Parathyroid adenoma (tissue), 2 donors: ENCODE results near the gene ATRAID.
A peak's percentile ranks its signal among the peaks of the same experiment; 100 is the strongest.

Source experiments
- H2AFZ ChIP-seq: fragments of 300-600 bp; sonication (generic); one replicate; pipeline ENCODE4 v1.7.0; 2017; ENCODE audit warnings: antibody characterized with exemption, mild to moderate bottlenecking
- H3K27ac ChIP-seq: fragments of 300-600 bp; sonication (generic); one replicate; pipeline ENCODE4 v1.7.0; 2017
- H3K27me3 ChIP-seq: fragments of 300-600 bp; sonication (generic); one replicate; pipeline ENCODE4 v1.7.0; 2017; ENCODE audit warnings: low read length; ENCODE audit not compliant: control insufficient read depth, insufficient read depth
- H3K36me3 ChIP-seq: fragments of 300-600 bp; sonication (generic); one replicate; pipeline ENCODE4 v1.7.0; 2017; ENCODE audit warnings: low read length; ENCODE audit not compliant: control insufficient read depth, insufficient read depth
- H3K4me1 ChIP-seq: fragments of 300-600 bp; sonication (generic); one replicate; pipeline ENCODE4 v1.7.0; 2017; ENCODE audit warnings: control low read depth
- H3K4me2 ChIP-seq: fragments of 300-600 bp; sonication (generic); one replicate; pipeline ENCODE4 v1.7.0; 2017; ENCODE audit warnings: low read length
- H3K4me3 ChIP-seq: fragments of 300-600 bp; sonication (generic); one replicate; pipeline ENCODE4 v1.7.0; 2017; ENCODE audit warnings: low read depth, low read length
- H3K79me2 ChIP-seq: fragments of 300-600 bp; sonication (generic); one replicate; pipeline ENCODE4 v1.7.0; 2017; ENCODE audit warnings: control low read depth
- H3K9ac ChIP-seq: fragments of 300-600 bp; sonication (generic); one replicate; pipeline ENCODE4 v1.7.0; 2017; ENCODE audit warnings: mild to moderate bottlenecking
- H3K9me3 ChIP-seq: fragments of 300-600 bp; sonication (generic); one replicate; pipeline ENCODE4 v1.7.0; 2017; ENCODE audit warnings: low read length; ENCODE audit not compliant: control insufficient read depth
- CTCF ChIP-seq: fragments of 300-600 bp; sonication (generic); IDR thresholded peaks from one replicate; pipeline ENCODE4 v1.7.0; 2017; ENCODE audit warnings: antibody characterized with exemption, mild to moderate bottlenecking
- donor health status: primary hyperparathyroidism.

ATRAID gene

GRCh38 chr2:27208486-27209050 is 3.3 kb upstream of the ATRAID start:
- H3K4me1 ChIP-seq = peaks cover 9% of the 10 kb centered on the region
- no peak for TF ChIP-seq CTCF
- H2AFZ ChIP-seq = no peak overlapping the region
- no peak overlapping the region for H3K27ac ChIP-seq
- H3K36me3 ChIP-seq = no peaks in the 10 kb centered on the region
- no peak overlapping the region for H3K4me3 ChIP-seq
- no peaks in the 10 kb centered on the region for H3K9me3 ChIP-seq
- H3K27me3 ChIP-seq = no peaks in the 10 kb centered on the region
- no peaks in the 10 kb centered on the region for H3K79me2 ChIP-seq
- no peak overlapping the region for H3K4me2 ChIP-seq
- no peak overlapping the region for H3K9ac ChIP-seq

GRCh38 chr2:27209621-27210401 is 2.0 kb upstream of the ATRAID start:
- no peak for TF ChIP-seq CTCF
- H3K36me3 ChIP-seq = no peaks in the 10 kb centered on the region
- peaks cover 2% of the 10 kb centered on the region for H3K79me2 ChIP-seq
- H3K9ac ChIP-seq = no peak overlapping the region
- no peak overlapping the region for H2AFZ ChIP-seq
- H3K4me2 ChIP-seq = no peak overlapping the region
- H3K9me3 ChIP-seq = no peaks in the 10 kb centered on the region
- peaks cover 9% of the 10 kb centered on the region for H3K4me1 ChIP-seq
- H3K27me3 ChIP-seq = no peaks in the 10 kb centered on the region
- H3K4me3 ChIP-seq = no peak overlapping the region
- no peak overlapping the region for H3K27ac ChIP-seq

GRCh38 chr2:27211241-27211942 is 449 bp upstream of the ATRAID start:
- Histone ChIP-seq H3K27ac (peak overlapping the region; percentile 94), H3K4me1 (peaks cover 9% of the 10 kb centered on the region), H2AFZ (peak overlapping the region; percentile 99), H3K4me2 (peak overlapping the region; percentile 96), H3K27me3 (no peaks in the 10 kb centered on the region), H3K4me3 (peak overlapping the region; percentile 84), H3K9ac (no peak overlapping the region), H3K79me2 (peaks cover 2% of the 10 kb centered on the region), H3K36me3 (no peaks in the 10 kb centered on the region), H3K9me3 (no peaks in the 10 kb centered on the region)
- no peak for TF ChIP-seq CTCF

- H3K27me3 ChIP-seq = no peaks in the 10 kb centered on the region
- H2AFZ ChIP-seq = peak overlapping the region; percentile 99
- peak overlapping the region; percentile 96 for H3K4me2 ChIP-seq
- peak overlapping the region; percentile 77 for H3K9ac ChIP-seq
- peak overlapping the region; percentile 94 for H3K27ac ChIP-seq
- H3K9me3 ChIP-seq = no peaks in the 10 kb centered on the region
- H3K4me1 ChIP-seq = peaks cover 9% of the 10 kb centered on the region
- no peak for TF ChIP-seq CTCF
- H3K36me3 ChIP-seq = no peaks in the 10 kb centered on the region
- H3K79me2 ChIP-seq = peaks cover 2% of the 10 kb centered on the region
- H3K4me3 ChIP-seq = peak overlapping the region; percentile 84
Observed at GRCh38 chr2:27212626-27213471, 1.0 kb downstream of the ATRAID start.
